PC-9 (cell line): ENCODE results near the gene H6PD. TPM values are rescaled to one million over a fixed set of nuclear protein-coding genes. Genes with fewer than 3 reads are reported as not detected.

Source experiments
- BruUV-seq: library from RNA; stranded (reverse); fragments of 400-500 nt; replicated peaks from 2 replicates; lab custom pipeline; 2021; lab: Mats Ljungman, UMichigan
- CTCF ChIA-PET: fragments of 300-600 bp; sonication (Branson Sonifier 250); formaldehyde crosslinking; loops from one replicate; lab custom pipeline; 2022; ENCODE audit warnings: antibody characterized with exemption; lab: Charles Lee
- POLR2A ChIA-PET: fragments of 300-600 bp; sonication (Branson Sonifier 250); formaldehyde crosslinking; loops from one replicate; lab custom pipeline; 2022; ENCODE audit warnings: antibody characterized with exemption; ENCODE audit not compliant: unreplicated experiment; lab: Charles Lee
- DNase-seq, 2 experiments: peaks; one replicate each; pipeline versions ENCODE4 v3.0.0 to v3.0.0-alpha.2; 2015 to 2022; ENCODE audit warnings: mixed read lengths in 1 of 2
- H2AFZ ChIP-seq: fragments of 200-600 bp; sonication (generic); 2 replicates; pipeline ENCODE4 v1.8.1; 2017; ENCODE audit warnings: antibody characterized with exemption
- H3F3A ChIP-seq: fragments of 200-600 bp; sonication (generic); 2 replicates; pipeline ENCODE4 v1.8.1; 2017; ENCODE audit warnings: antibody characterized with exemption, mild to moderate bottlenecking, low read depth; ENCODE audit not compliant: insufficient read depth
- H3K27ac ChIP-seq: fragments of 200-600 bp; sonication (generic); 2 replicates; pipeline ENCODE4 v1.6.1; 2016; ENCODE audit warnings: mixed run types
- H3K27me3 ChIP-seq: fragments of 200-600 bp; sonication (generic); 2 replicates; pipeline ENCODE4 v1.6.1; 2016; ENCODE audit warnings: low read depth, mixed run types; ENCODE audit not compliant: insufficient read depth
- H3K36me3 ChIP-seq: fragments of 200-600 bp; sonication (generic); 2 replicates; pipeline ENCODE4 v1.6.1; 2016; ENCODE audit warnings: low read depth, mixed run types
- H3K4me1 ChIP-seq: fragments of 200-600 bp; sonication (generic); replicated peaks from 2 replicates; pipeline ENCODE4 v1.6.1; 2016; ENCODE audit warnings: mixed run types; ENCODE audit not compliant: insufficient read depth
- H3K4me2 ChIP-seq: fragments of 200-600 bp; sonication (generic); 2 replicates; pipeline ENCODE4 v1.6.1; 2017; ENCODE audit warnings: mixed run types
- H3K4me3 ChIP-seq: fragments of 200-600 bp; sonication (generic); 2 replicates; pipeline ENCODE4 v1.6.1; 2016; ENCODE audit warnings: mixed run types
- H3K79me2 ChIP-seq: fragments of 200-600 bp; sonication (generic); 2 replicates; pipeline ENCODE4 v1.6.1; 2017; ENCODE audit warnings: low read depth, mixed run types
- H3K9me2 ChIP-seq: fragments of 200-600 bp; sonication (generic); 2 replicates; pipeline ENCODE4 v1.8.1; 2017; ENCODE audit warnings: mild to moderate bottlenecking; ENCODE audit not compliant: insufficient read depth
- H3K9me3 ChIP-seq: fragments of 200-600 bp; sonication (generic); 2 replicates; pipeline ENCODE4 v1.8.1; 2016; ENCODE audit warnings: low read depth; ENCODE audit not compliant: insufficient read depth
- H4K20me1 ChIP-seq: fragments of 200-600 bp; sonication (generic); 2 replicates; pipeline ENCODE4 v1.8.1; 2017; ENCODE audit not compliant: insufficient read depth
- CTCF ChIP-seq: fragments of 200-600 bp; sonication (generic); conservative IDR thresholded peaks from 2 replicates; pipeline ENCODE4 v1.6.1; 2017; ENCODE audit warnings: mixed run types, antibody characterized with exemption, mild to moderate bottlenecking, moderate library complexity
- EZH2 ChIP-seq: fragments of 200-600 bp; sonication (generic); IDR thresholded peaks from 2 replicates; pipeline ENCODE4 v1.8.0; 2017; ENCODE audit warnings: antibody characterized with exemption, low read depth
- intact Hi-C: fragments of 100-400 bp; cut with micrococcal nuclease; formaldehyde crosslinking; loops from one replicate; pipeline ENCODE4 v1.10.0; 2022; ENCODE audit not compliant: unreplicated experiment
- total RNA-seq: library from RNA; stranded (reverse); gene quantifications from 2 replicates; pipeline ENCODE4 v1.2.3, GENCODE V29; 2021

The H6PD gene
- total RNA-seq, 1 experiment from 2014 or later: 31.1 TPM

- no peak overlapping the region; the same call in 1 of the 2 replicates for H3K4me3 ChIP-seq
Observed at GRCh38 chr1:9231648-9232332, 2.8 kb upstream of the H6PD start.

GRCh38 chr1:9233241-9233941, 1.2 kb upstream of the H6PD start:
- Histone ChIP-seq H2AFZ (no peak overlapping the region), H3K79me2 (no peaks in the 10 kb centered on the region), H3K4me1 (peaks cover 13% of the 10 kb centered on the region), H3K27me3 (no peaks in the 10 kb centered on the region), H3K36me3 (no peaks in the 10 kb centered on the region), H3K4me2 (no peak overlapping the region), H3K4me3 (no peak overlapping the region), H4K20me1 (no peaks in the 10 kb centered on the region), H3K9me2 (no peaks in the 10 kb centered on the region), H3F3A (peaks cover 5% of the 10 kb centered on the region; the same call in 1 of the 2 replicates), H3K9me3 (no peaks in the 10 kb centered on the region), H3K27ac (no peak overlapping the region)
- BruUV-seq: no TSS peak
- ChIA-PET POLR2A (interaction anchor here (0.7 kb wide), 2 partner anchors 47 to 643 kb away, joined by 6 to 25 read pairs; no protein-coding TSS in a partner anchor), CTCF (interaction anchor here (0.6 to 1.2 kb wide), 4 partner anchors 59 to 317 kb away, joined by 3 to 14 read pairs (median 4); partner anchors contain the start of gene SPSB1)
- intact Hi-C loops: no loop called here
- DNase-seq: no peak
- TF ChIP-seq CTCF (no peak), EZH2 (no peak)

More at GRCh38 chr1:9231648-9232332, 2.8 kb upstream of the H6PD start:
- peak overlapping the region; percentile 52; the same call in 1 of the 2 replicates for H2AFZ ChIP-seq
- no peaks in the 10 kb centered on the region for H3K9me2 ChIP-seq
- no peaks in the 10 kb centered on the region for H3K9me3 ChIP-seq
- ChIA-PET CTCF (no interaction called here), POLR2A (interaction anchor here (0.6 kb wide), 2 partner anchors 1080 to 1108 kb away, joined by 3 read pairs; no protein-coding TSS in a partner anchor)
- H3K36me3 ChIP-seq: no peaks in the 10 kb centered on the region
- peaks cover 13% of the 10 kb centered on the region for H3K4me1 ChIP-seq
- peak; percentile 25 to 64 for DNase-seq
- no peaks in the 10 kb centered on the region for H3K27me3 ChIP-seq
- BruUV-seq: no TSS peak
- H3K4me2 ChIP-seq: peak overlapping the region; percentile 67
- H3K79me2 ChIP-seq: no peaks in the 10 kb centered on the region
- H4K20me1 ChIP-seq: no peaks in the 10 kb centered on the region
- TF ChIP-seq EZH2 (no peak), CTCF (no peak)
- peaks cover 5% of the 10 kb centered on the region; the same call in 1 of the 2 replicates for H3F3A ChIP-seq
- H3K27ac ChIP-seq: peak overlapping the region; percentile 21; the same call in 1 of the 2 replicates
- intact Hi-C loops: no loop called here

GRCh38 chr1:9233942-9234222, 692 bp upstream of the H6PD start:
- Histone ChIP-seq H2AFZ (peak overlapping the region; percentile 75; the same call in 1 of the 2 replicates), H3K79me2 (no peaks in the 10 kb centered on the region), H3K9me2 (no peaks in the 10 kb centered on the region), H3F3A (peaks cover 5% of the 10 kb centered on the region; the same call in 1 of the 2 replicates), H4K20me1 (no peaks in the 10 kb centered on the region), H3K27ac (no peak overlapping the region), H3K4me1 (peaks cover 13% of the 10 kb centered on the region), H3K36me3 (no peaks in the 10 kb centered on the region), H3K27me3 (no peaks in the 10 kb centered on the region), H3K4me3 (peak overlapping the region; percentile 59; the same call in 1 of the 2 replicates), H3K4me2 (peak overlapping the region; percentile 69), H3K9me3 (no peaks in the 10 kb centered on the region)
- intact Hi-C loops: no loop called here
- TF ChIP-seq EZH2: no peak
- TSS peak; percentile 90 for BruUV-seq
- ChIA-PET CTCF (interaction anchor here (0.6 to 1.2 kb wide), 6 partner anchors 59 to 371 kb away, joined by 3 to 14 read pairs (median 4); partner anchors contain the start of gene SPSB1), POLR2A (interaction anchor here (0.7 kb wide), 1 partner anchor 644 kb away, joined by 6 read pairs; no protein-coding TSS in a partner anchor)
- no peak for DNase-seq
